Neuronal stem cell (in vitro differentiated cells): ENCODE data around the gene RPRD1A.

Source experiments
- DNase-seq: peaks from one replicate; pipeline ENCODE4 v3.0.0-alpha.2; 2013; ENCODE audit warnings: low spot score
- H2AFZ ChIP-seq: one replicate; pipeline ENCODE4 v1.6.1; 2013; ENCODE audit warnings: mild to moderate bottlenecking, low read length, inconsistent platforms
- H2AK5ac ChIP-seq: 2 replicates; pipeline ENCODE4 v1.6.1; 2013; ENCODE audit warnings: low read depth, mild to moderate bottlenecking, inconsistent platforms, low read length, moderate library complexity, mixed read lengths
- H2BK120ac ChIP-seq: 2 replicates; pipeline ENCODE4 v1.6.1; 2013; ENCODE audit warnings: low read depth, mild to moderate bottlenecking, inconsistent platforms, low read length, moderate library complexity, mixed read lengths
- H2BK12ac ChIP-seq: one replicate; pipeline ENCODE4 v1.6.1; 2013; ENCODE audit warnings: low read length, inconsistent platforms
- H2BK15ac ChIP-seq: 2 replicates; pipeline ENCODE4 v1.6.1; 2013; ENCODE audit warnings: mild to moderate bottlenecking, low read length, inconsistent platforms, mixed read lengths
- H2BK5ac ChIP-seq: one replicate; pipeline ENCODE4 v1.6.1; 2013; ENCODE audit warnings: inconsistent platforms, mild to moderate bottlenecking, low read length, moderate library complexity
- H3K14ac ChIP-seq: one replicate; pipeline ENCODE4 v1.6.1; 2013; ENCODE audit warnings: low read length, inconsistent platforms
- H3K18ac ChIP-seq: 2 replicates; pipeline ENCODE4 v1.6.1; 2013; ENCODE audit warnings: low read length, inconsistent platforms
- H3K23ac ChIP-seq: 2 replicates; pipeline ENCODE4 v1.6.1; 2013; ENCODE audit warnings: low read depth, mild to moderate bottlenecking, mixed read lengths, low read length, inconsistent platforms; ENCODE audit not compliant: poor library complexity
- H3K27ac ChIP-seq: replicated peaks from 3 replicates; pipeline ENCODE4 v1.5.1; 2013; ENCODE audit warnings: low read length, inconsistent platforms
- H3K27me3 ChIP-seq, 3 experiments: 2 replicates each; pipeline ENCODE4 v1.6.1; 2013; ENCODE audit warnings: low read length in 3 of 3, mild to moderate bottlenecking in 2 of 3, inconsistent platforms in 1 of 3, low read depth in 1 of 3, mixed read lengths in 1 of 3, moderate library complexity in 1 of 3; ENCODE audit not compliant: control insufficient read depth in 3 of 3, insufficient read depth in 3 of 3
- H3K36me3 ChIP-seq, 2 donors: replicated peaks in 1 of 2; 2 replicates each; pipeline ENCODE4 v1.6.1; 2013; ENCODE audit warnings: low read length in 2 of 2; ENCODE audit not compliant: control insufficient read depth in 2 of 2, insufficient read depth in 2 of 2
- H3K4ac ChIP-seq: 2 replicates; pipeline ENCODE4 v1.6.1; 2013; ENCODE audit warnings: inconsistent platforms, mild to moderate bottlenecking, low read length, moderate library complexity
- H3K4me1 ChIP-seq, 2 donors: 1 replicate in 1 of 2; 2 replicates in 1 of 2; pipeline ENCODE4 v1.6.1; 2013; ENCODE audit warnings: low read length in 2 of 2, low read depth in 1 of 2; ENCODE audit not compliant: control insufficient read depth in 2 of 2, insufficient read depth in 1 of 2
- H3K4me2 ChIP-seq: one replicate; pipeline ENCODE4 v1.6.1; 2013; ENCODE audit warnings: mild to moderate bottlenecking, low read length, inconsistent platforms; ENCODE audit not compliant: insufficient read depth, poor library complexity, severe bottlenecking
- H3K4me3 ChIP-seq, 2 donors: 2 replicates each; pipeline ENCODE4 v1.5.1; 2013; ENCODE audit warnings: low read length in 2 of 2, mild to moderate bottlenecking in 2 of 2, inconsistent platforms in 1 of 2, moderate library complexity in 1 of 2
- H3K79me1 ChIP-seq: one replicate; pipeline ENCODE4 v1.6.1; 2013; ENCODE audit warnings: low read depth, mild to moderate bottlenecking, inconsistent platforms, low read length, moderate library complexity
- H3K9ac ChIP-seq: one replicate; pipeline ENCODE4 v1.6.1; 2013; ENCODE audit warnings: mild to moderate bottlenecking, low read depth, low read length, inconsistent platforms; ENCODE audit not compliant: poor library complexity
- H3K9me3 ChIP-seq, 2 donors: replicated peaks in 1 of 2; 2 replicates each; pipeline versions ENCODE3 to v1.6.1; 2013; ENCODE audit warnings: low read length in 2 of 2, mild to moderate bottlenecking in 2 of 2, inconsistent platforms in 1 of 2, low read depth in 1 of 2, mixed read lengths in 1 of 2, moderate library complexity in 1 of 2; ENCODE audit not compliant: control insufficient read depth in 2 of 2, insufficient read depth in 1 of 2
- H4K8ac ChIP-seq: one replicate; pipeline ENCODE4 v1.6.1; 2013; ENCODE audit warnings: low read depth, mild to moderate bottlenecking, inconsistent platforms, low read length, moderate library complexity
- H4K91ac ChIP-seq: one replicate; pipeline ENCODE4 v1.6.1; 2013; ENCODE audit warnings: low read length, low read depth, mild to moderate bottlenecking, inconsistent platforms; ENCODE audit not compliant: poor library complexity
- WGBS, 2 donors: extraction: QIAGEN DNeasy Blood & Tissue Kit; methylation state at CpG; one replicate each; pipeline ENCODE4 v1.1.7; 2013; ENCODE audit warnings: missing lambda C conversion rate in 2 of 2, mixed read lengths in 1 of 2; ENCODE audit not compliant: insufficient read length in 2 of 2, insufficient replicate concordance in 1 of 2; ENCODE audit errors: extremely low coverage in 2 of 2; 5-methylcytosine and 5-hydroxymethylcytosine counted together

The RPRD1A gene

DNA sequence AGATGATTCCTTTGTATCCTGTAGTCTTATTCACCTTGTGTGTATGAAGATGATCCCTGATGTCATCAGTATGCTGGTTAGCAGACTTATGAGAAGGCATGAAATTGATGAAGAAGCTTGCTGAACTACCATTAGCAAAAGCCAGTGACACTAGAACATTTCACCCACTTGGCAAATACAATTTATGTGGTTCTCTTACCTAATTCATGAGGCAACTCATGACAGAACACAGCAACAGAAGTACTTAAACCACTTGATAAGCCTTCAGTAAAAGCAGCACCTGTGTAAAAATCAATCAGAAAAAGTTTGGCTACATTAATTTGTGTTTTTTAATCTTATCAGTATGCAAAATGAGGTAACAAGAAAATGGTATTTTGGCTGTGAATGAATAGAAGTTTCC, 44.9 kb upstream of the RPRD1A start:
- Histone ChIP-seq H3K23ac (no peak overlapping the region), H2BK12ac (no peak overlapping the region), H4K91ac (no peak overlapping the region), H2AFZ (no peak overlapping the region), H3K4ac (no peak overlapping the region), H3K4me3 (no peak overlapping the region), H3K4me1 (no peaks in the 10 kb centered on the region), H2BK15ac (no peak overlapping the region), H2BK120ac (no peak overlapping the region), H3K9ac (no peak overlapping the region), H2AK5ac (no peak overlapping the region), H3K18ac (no peak overlapping the region), H3K9me3 (no peaks in the 10 kb centered on the region), H4K8ac (no peak overlapping the region), H3K27ac (no peak overlapping the region), H2BK5ac (no peak overlapping the region), H3K36me3 (peaks cover 27 to 96% of the 10 kb centered on the region in 2 donors), H3K27me3 (no peaks in the 10 kb centered on the region), H3K79me1 (no peaks in the 10 kb centered on the region), H3K14ac (no peak overlapping the region), H3K4me2 (no peak overlapping the region)
- DNase-seq, result no peak

- H3K9ac ChIP-seq, result no peak overlapping the region
- H3K4ac ChIP-seq, result no peak overlapping the region
- no peak for DNase-seq
- no peak overlapping the region for H3K4me3 ChIP-seq
- no peaks in the 10 kb centered on the region for H3K27me3 ChIP-seq
- peaks cover 20 to 75% of the 10 kb centered on the region in 2 donors for H3K36me3 ChIP-seq
- H3K14ac ChIP-seq, result no peak overlapping the region
- no peak overlapping the region for H3K18ac ChIP-seq
- H4K8ac ChIP-seq, result no peak overlapping the region
- H3K23ac ChIP-seq, result no peak overlapping the region
- no peak overlapping the region for H2BK15ac ChIP-seq
- no peak overlapping the region for H2BK12ac ChIP-seq
- H3K79me1 ChIP-seq, result no peaks in the 10 kb centered on the region
- H3K4me2 ChIP-seq, result no peak overlapping the region
- H2AK5ac ChIP-seq, result no peak overlapping the region
- no CpG with 5 or more reads among the region's 1 CpG for WGBS, 2 donors
- no peak overlapping the region for H3K27ac ChIP-seq
- H4K91ac ChIP-seq, result no peak overlapping the region
- H2AFZ ChIP-seq, result no peak overlapping the region
- H3K4me1 ChIP-seq, result no peaks in the 10 kb centered on the region
- H2BK120ac ChIP-seq, result no peak overlapping the region
- H2BK5ac ChIP-seq, result no peak overlapping the region
- no peaks in the 10 kb centered on the region for H3K9me3 ChIP-seq
These were observed 42.4 kb upstream of the RPRD1A start for GRCh38 chr18:36109737-36110136.

GRCh38 chr18:36108601-36109000, 41.2 kb upstream of the RPRD1A start:
- H3K36me3 ChIP-seq, result peaks cover 16 to 64% of the 10 kb centered on the region in 2 donors
- no peak for DNase-seq
- no peak overlapping the region for H2AK5ac ChIP-seq
- H4K91ac ChIP-seq, result no peak overlapping the region
- H2BK12ac ChIP-seq, result no peak overlapping the region
- no peaks in the 10 kb centered on the region for H3K27me3 ChIP-seq
- H3K18ac ChIP-seq, result no peak overlapping the region
- H3K79me1 ChIP-seq, result no peaks in the 10 kb centered on the region
- no peaks in the 10 kb centered on the region for H3K4me1 ChIP-seq
- H3K9ac ChIP-seq, result no peak overlapping the region
- H3K4ac ChIP-seq, result no peak overlapping the region
- H3K9me3 ChIP-seq, result peaks cover 0 to 1% of the 10 kb centered on the region in 2 donors
- no CpG with 5 or more reads among the region's 5 CpGs for WGBS, 2 donors
- H3K14ac ChIP-seq, result no peak overlapping the region
- H3K27ac ChIP-seq, result no peak overlapping the region
- H3K23ac ChIP-seq, result no peak overlapping the region
- H4K8ac ChIP-seq, result no peak overlapping the region
- H3K4me2 ChIP-seq, result no peak overlapping the region
- no peak overlapping the region for H3K4me3 ChIP-seq
- H2AFZ ChIP-seq, result no peak overlapping the region
- no peak overlapping the region for H2BK120ac ChIP-seq
- no peak overlapping the region for H2BK5ac ChIP-seq
- H2BK15ac ChIP-seq, result no peak overlapping the region

- Histone ChIP-seq H3K23ac (no peak overlapping the region), H3K27me3 (no peaks in the 10 kb centered on the region), H3K18ac (no peak overlapping the region), H3K14ac (no peak overlapping the region), H3K9me3 (peaks cover 0 to 5% of the 10 kb centered on the region in 2 donors), H2BK120ac (no peak overlapping the region), H3K4me1 (no peaks in the 10 kb centered on the region), H2BK5ac (no peak overlapping the region), H2BK15ac (no peak overlapping the region), H2AK5ac (no peak overlapping the region), H3K4me2 (no peak overlapping the region), H4K91ac (no peak overlapping the region), H2AFZ (no peak overlapping the region), H4K8ac (no peak overlapping the region), H3K9ac (no peak overlapping the region), H2BK12ac (no peak overlapping the region), H3K4me3 (no peak overlapping the region), H3K36me3 (peaks cover 13 to 60% of the 10 kb centered on the region in 2 donors), H3K4ac (no peak overlapping the region), H3K79me1 (no peaks in the 10 kb centered on the region), H3K27ac (no peak overlapping the region)
- no peak for DNase-seq
- WGBS, 2 donors, result no CpG with 5 or more reads among the region's 2 CpGs
These were observed 40.8 kb upstream of the RPRD1A start for GRCh38 chr18:36108196-36108595.
